Activated CD4-positive, alpha-beta T cell treated with anti-CD3 and anti-CD28 coated beads, Interleukin-2, amount 10 ng/mL, durations not matched to agents 24 days and 14 days (primary cell): ENCODE data around the gene COL26A1. TPM values are rescaled to one million over a fixed set of nuclear protein-coding genes. Genes with fewer than 3 reads are reported as not detected.
"Not testable (repeated sequence)": the region's sequence is repeated elsewhere in the genome, so short reads cannot be mapped to it uniquely, and the experiment has no call there.

Experiments
- DNase-seq: peaks from one replicate; pipeline ENCODE4 v3.0.0; 2022
- H3K27ac Mint-ChIP-seq: one replicate; pipeline ENCODE4 v1.8.0; 2022; ENCODE audit warnings: mild to moderate bottlenecking, mixed read lengths
- H3K27me3 Mint-ChIP-seq: one replicate; pipeline ENCODE4 v1.8.0; 2022; ENCODE audit warnings: mixed read lengths
- H3K36me3 Mint-ChIP-seq: one replicate; pipeline ENCODE4 v1.8.0; 2022; ENCODE audit warnings: low read depth, mild to moderate bottlenecking, mixed read lengths
- H3K4me1 Mint-ChIP-seq: one replicate; pipeline ENCODE4 v1.8.0; 2021; ENCODE audit warnings: mixed read lengths
- H3K4me3 Mint-ChIP-seq: one replicate; pipeline ENCODE4 v1.8.0; 2022; ENCODE audit warnings: mild to moderate bottlenecking, moderate library complexity, mixed read lengths
- H3K9me3 Mint-ChIP-seq: one replicate; pipeline ENCODE4 v1.8.0; 2021; ENCODE audit warnings: mixed read lengths
- intact Hi-C: fragments of 100-400 bp; cut with micrococcal nuclease; formaldehyde crosslinking; loops from one replicate; pipeline ENCODE4 v1.15.1; 2023
- total RNA-seq: library from RNA; stranded (reverse); gene quantifications from 2 replicates; pipeline ENCODE4 v1.2.3, GENCODE V29; 2022

The COL26A1 gene
- total RNA-seq, 1 donor from 2014 or later: not detected

DNA sequence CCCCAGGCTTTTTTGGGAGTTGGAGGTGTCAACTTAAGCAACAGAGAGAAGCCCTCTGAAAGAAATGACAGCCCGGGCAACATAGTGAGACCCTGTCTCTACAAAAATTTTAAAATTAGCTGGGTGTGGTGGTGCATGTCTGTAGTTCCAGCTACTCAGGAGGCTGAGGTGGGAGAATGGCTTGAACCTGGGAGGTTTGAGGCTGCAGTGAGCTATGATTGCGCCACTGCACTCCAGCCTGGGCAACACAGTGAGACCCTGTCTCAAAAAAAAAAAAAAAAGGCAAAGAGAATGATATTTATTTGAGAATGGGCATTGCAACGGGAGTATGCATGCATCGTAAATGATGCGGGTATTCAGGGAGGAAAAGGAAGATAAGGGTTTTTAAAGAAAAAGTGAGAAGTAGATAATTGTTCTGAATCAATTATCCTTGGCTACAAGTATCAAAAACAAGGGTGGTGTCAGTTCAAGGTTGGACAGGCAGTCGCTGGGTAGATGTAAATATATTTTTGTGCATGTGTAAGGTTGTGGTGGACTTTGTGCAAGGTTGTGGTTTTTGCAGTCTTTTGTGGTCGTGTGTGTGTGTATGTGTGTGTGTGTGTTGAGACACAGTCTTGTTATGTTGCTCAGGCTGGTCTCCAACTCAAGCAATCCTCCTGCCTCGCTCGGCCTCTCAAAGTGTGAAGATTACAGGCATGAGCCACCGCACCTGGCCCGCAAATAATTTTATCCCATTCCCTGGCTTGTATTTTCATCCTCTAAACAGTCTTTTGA, 65.6 kb downstream of the COL26A1 start:
- no peaks in the 10 kb centered on the region for H3K36me3 Mint-ChIP-seq
- H3K27ac Mint-ChIP-seq: no peak overlapping the region
- no peaks in the 10 kb centered on the region for H3K9me3 Mint-ChIP-seq
- H3K4me3 Mint-ChIP-seq: no peak overlapping the region
- no peak for DNase-seq
- no peaks in the 10 kb centered on the region for H3K4me1 Mint-ChIP-seq
- peaks cover 7% of the 10 kb centered on the region for H3K27me3 Mint-ChIP-seq
- intact Hi-C loops: no loop called here

DNA sequence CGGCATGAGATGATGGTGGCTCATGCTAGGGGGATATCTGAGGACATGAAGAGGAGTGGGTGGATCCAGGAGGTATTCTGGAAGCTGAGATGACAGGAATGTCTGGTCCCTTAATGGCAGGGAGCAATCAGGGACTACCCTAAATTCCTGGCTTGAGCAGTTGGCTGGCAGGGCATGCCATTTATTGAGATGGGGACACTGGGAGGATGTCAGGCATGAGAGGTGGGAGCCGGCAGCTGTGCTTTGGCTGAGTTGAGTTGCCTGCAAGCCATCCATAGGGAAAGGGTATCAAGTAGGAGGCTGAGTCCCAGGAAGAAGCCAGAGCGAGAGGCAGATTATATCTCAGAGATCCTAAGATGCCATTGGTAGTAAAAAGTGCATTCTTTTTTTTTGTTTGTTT, 69.6 kb downstream of the COL26A1 start:
- Mint-ChIP-seq H3K27me3 (peaks cover 12% of the 10 kb centered on the region), H3K36me3 (no peaks in the 10 kb centered on the region), H3K4me1 (no peaks in the 10 kb centered on the region), H3K9me3 (no peaks in the 10 kb centered on the region), H3K4me3 (no peak overlapping the region), H3K27ac (no peak overlapping the region)
- intact Hi-C loops: no loop called here
- no peak for DNase-seq

GRCh38 chr7:101433688-101434087, 71.0 kb downstream of the COL26A1 start:
- H3K4me1 Mint-ChIP-seq: no peaks in the 10 kb centered on the region
- H3K9me3 Mint-ChIP-seq: no peaks in the 10 kb centered on the region
- DNase-seq: no peak
- no peaks in the 10 kb centered on the region for H3K36me3 Mint-ChIP-seq
- peaks cover 10% of the 10 kb centered on the region for H3K27me3 Mint-ChIP-seq
- no peak overlapping the region for H3K4me3 Mint-ChIP-seq
- intact Hi-C loops: no loop called here
- no peak overlapping the region for H3K27ac Mint-ChIP-seq

DNA sequence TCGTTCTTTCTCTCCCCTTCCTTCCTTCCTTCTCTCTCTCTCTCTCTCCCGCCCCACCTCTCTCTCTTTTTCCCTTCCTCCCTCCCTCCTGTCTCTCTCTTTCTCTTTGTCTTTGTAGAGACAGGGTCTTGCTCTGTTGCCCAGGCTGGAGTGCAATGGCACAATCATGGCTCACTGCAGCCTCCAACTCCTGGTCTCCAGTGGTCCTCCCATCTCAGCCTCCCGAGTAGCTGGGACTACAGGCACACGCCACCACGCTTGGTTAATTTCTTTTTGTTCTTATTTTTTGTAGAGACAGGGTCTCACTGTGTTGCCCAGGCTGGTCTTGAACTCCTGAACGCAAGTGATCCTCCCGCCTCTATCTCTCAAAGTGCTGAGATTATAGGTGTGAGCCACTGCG, 71.5 kb downstream of the COL26A1 start:
- intact Hi-C loops, H3K36me3 Mint-ChIP-seq, H3K9me3 Mint-ChIP-seq, H3K4me3 Mint-ChIP-seq, DNase-seq, H3K27ac Mint-ChIP-seq, H3K4me1 Mint-ChIP-seq: not testable (repeated sequence)
- peaks cover 12% of the 10 kb centered on the region for H3K27me3 Mint-ChIP-seq

DNA sequence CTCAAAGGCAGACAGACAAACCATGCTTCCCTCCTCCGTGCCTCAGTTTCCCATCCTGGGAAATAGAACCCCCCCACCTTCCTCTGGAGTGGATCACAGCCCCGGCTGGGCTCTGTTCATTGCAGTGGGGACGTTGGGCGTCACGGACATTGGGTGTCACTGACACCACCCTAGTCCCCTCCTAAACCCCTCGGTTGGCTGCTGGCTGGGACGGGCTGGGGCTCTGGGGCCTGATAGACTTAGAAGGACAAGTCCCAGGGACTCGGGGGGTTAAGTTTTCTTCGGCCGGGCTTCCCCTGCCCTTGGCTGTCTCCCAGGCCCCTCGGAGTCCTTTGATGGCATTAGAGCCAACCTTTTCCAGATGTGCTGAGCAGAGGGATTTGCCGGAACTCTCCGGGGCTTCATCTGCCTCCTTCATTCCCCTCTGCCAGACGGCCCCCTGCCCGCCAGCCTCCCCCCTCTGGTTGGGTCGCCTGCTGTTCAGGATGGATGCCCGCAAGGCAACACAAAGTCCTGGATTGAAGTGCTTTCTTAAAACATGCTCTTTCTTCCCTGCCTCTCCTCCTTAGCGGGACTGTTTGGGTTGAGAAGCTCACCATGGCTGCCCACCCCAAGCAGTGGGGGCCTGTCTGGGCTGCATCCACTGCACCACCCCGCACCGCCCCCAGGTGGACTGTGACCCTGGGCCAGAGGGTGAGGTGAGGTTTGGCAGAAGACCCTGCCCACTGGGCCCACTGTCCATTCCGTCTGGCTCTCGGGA, 73.0 kb downstream of the COL26A1 start:
- Mint-ChIP-seq H3K27ac (no peak overlapping the region), H3K9me3 (no peaks in the 10 kb centered on the region), H3K4me3 (no peak overlapping the region), H3K4me1 (no peaks in the 10 kb centered on the region), H3K27me3 (peaks cover 10% of the 10 kb centered on the region), H3K36me3 (no peaks in the 10 kb centered on the region)
- no peak for DNase-seq
- intact Hi-C loops: no loop called here

DNA sequence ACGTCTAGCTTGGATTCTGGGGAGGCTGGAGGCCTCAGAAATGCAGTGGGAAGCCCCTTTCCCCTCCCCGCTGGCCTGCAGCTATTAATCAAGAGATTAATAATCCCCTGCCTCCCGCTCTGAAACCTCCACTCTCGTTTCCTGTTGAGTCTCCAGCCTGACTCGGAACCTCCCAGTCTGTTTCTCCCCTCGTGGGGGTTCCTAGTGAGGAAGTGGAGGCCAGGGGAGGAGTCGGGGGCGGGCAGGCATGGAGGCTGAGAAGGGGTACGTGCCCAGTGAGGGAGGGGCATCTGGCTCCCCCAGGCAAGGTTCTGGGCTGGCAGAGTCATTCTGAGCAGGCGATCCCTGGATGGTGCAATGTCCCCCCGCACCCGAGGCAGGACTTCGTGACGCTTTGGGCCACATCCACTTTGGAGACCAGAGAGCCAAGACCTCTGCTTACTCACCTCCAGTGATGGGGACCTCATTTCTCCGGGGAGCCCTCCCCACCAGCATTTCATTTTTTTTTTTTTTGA, 73.6 kb downstream of the COL26A1 start:
- H3K9me3 Mint-ChIP-seq: no peaks in the 10 kb centered on the region
- intact Hi-C loops: no loop called here
- DNase-seq: no peak
- H3K4me3 Mint-ChIP-seq: no peak overlapping the region
- no peak overlapping the region for H3K27ac Mint-ChIP-seq
- peaks cover 10% of the 10 kb centered on the region for H3K27me3 Mint-ChIP-seq
- no peaks in the 10 kb centered on the region for H3K36me3 Mint-ChIP-seq
- no peaks in the 10 kb centered on the region for H3K4me1 Mint-ChIP-seq

DNA sequence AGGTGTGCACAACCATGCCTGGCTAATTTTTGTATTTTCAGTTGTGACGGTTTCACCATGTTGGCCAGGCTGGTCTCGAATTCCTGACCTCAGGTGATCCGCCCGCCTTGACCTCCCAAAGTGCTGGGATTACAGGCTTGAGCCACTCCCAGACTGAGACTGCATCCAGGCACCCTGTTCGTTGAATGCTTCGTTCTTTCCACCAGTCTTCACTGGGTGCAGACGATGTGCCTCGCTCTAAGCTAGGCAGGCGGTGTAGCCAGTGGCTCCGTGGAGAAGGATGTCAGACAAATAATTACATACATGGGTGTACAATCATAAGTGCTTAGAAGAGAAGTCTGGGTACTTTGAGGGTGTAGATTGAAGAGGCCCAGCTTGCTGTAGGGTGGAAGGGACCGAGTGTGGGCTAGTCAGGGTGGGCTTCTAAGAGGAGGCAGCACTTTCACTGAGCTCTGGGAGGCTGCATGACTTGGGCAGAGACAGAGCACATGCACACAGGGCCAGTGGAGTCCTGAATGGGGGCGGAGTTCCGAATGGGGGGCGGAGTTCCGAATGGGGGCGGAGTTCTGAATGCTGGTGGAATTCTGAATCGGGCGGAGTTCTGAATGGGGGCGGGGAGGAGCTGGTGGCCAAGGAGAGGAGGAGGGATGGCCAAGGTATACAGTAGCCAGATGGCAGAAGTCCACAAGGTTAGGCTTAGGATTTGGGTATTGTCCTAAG, 74.3 kb downstream of the COL26A1 start:
- H3K4me3 Mint-ChIP-seq: no peak overlapping the region
- no peaks in the 10 kb centered on the region for H3K36me3 Mint-ChIP-seq
- intact Hi-C loops: no loop called here
- no peaks in the 10 kb centered on the region for H3K4me1 Mint-ChIP-seq
- H3K27ac Mint-ChIP-seq: no peak overlapping the region
- no peaks in the 10 kb centered on the region for H3K9me3 Mint-ChIP-seq
- no peak for DNase-seq
- peaks cover 10% of the 10 kb centered on the region for H3K27me3 Mint-ChIP-seq

GRCh38 chr7:101441890-101442289, 79.2 kb downstream of the COL26A1 start:
- H3K9me3 Mint-ChIP-seq: no peaks in the 10 kb centered on the region
- intact Hi-C loops: no loop called here
- no peaks in the 10 kb centered on the region for H3K36me3 Mint-ChIP-seq
- H3K4me1 Mint-ChIP-seq: peaks cover 6% of the 10 kb centered on the region
- H3K4me3 Mint-ChIP-seq: no peak overlapping the region
- H3K27ac Mint-ChIP-seq: no peak overlapping the region
- H3K27me3 Mint-ChIP-seq: peaks cover 6% of the 10 kb centered on the region
- no peak for DNase-seq

DNA sequence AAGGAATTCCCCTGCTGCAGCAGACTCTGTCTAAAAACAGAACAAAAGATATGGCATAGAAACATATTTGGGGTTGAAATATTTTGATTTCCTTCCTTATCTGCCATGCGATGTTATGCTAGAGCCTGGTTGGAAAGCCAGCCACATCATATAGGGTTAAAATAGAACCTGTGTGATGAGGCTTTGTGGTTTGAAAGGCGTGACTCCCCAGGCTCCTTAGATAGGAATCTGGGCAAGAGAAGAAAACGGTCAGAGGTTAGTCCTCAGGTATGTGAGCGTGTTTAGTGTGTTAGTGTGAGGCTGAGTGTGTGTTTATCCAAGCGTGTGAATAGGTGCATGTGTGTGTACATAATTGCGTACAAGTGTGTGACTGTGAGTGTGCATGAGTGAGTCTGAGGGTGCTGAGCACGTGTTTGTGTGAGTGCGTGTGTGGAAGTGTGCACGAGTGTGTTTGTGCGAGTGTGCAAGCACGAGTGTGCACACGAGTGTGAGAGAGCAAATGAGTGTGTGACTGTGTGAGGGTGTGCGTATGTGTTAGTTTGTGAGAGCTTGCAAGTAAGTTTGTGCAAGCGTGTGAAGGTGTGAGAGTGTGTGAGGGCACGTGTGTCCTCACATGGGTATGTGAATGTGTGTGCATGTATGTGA, 79.9 kb downstream of the COL26A1 start:
- no peak overlapping the region for H3K4me3 Mint-ChIP-seq
- intact Hi-C loops: no loop called here

DNA sequence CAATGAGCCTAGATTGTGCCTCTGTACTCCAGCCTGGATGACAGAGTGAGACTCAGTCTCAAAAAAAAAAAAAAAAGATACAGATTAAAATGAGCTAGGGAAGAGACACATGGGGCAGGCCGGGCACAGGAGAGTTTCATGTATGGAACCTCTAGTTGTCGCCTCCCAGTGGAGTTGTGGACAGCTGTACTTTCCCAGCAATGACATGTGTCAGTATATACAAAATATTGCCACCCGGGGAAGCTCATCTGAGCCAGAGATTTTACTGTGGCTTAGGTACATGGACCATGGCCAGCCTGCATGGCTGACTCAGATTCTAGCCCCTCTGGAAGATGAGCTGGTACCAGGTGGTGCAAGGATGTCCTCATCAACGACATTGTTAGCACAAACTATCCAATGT, 87.4 kb downstream of the COL26A1 start:
- no peaks in the 10 kb centered on the region for H3K4me1 Mint-ChIP-seq
- no peaks in the 10 kb centered on the region for H3K9me3 Mint-ChIP-seq
- no peaks in the 10 kb centered on the region for H3K36me3 Mint-ChIP-seq
- intact Hi-C loops: no loop called here
- H3K4me3 Mint-ChIP-seq: no peak overlapping the region
- no peak overlapping the region for H3K27ac Mint-ChIP-seq
- DNase-seq: no peak
- no peaks in the 10 kb centered on the region for H3K27me3 Mint-ChIP-seq

More for the DNA sequence above, 79.9 kb downstream of the COL26A1 start:
- Mint-ChIP-seq H3K36me3 (no peaks in the 10 kb centered on the region), H3K9me3 (no peaks in the 10 kb centered on the region), H3K4me1 (peaks cover 6% of the 10 kb centered on the region), H3K27ac (no peak overlapping the region), H3K27me3 (peaks cover 6% of the 10 kb centered on the region)
- no peak for DNase-seq

- DNase-seq: no peak
- H3K4me1 Mint-ChIP-seq: no peaks in the 10 kb centered on the region
- no peak overlapping the region for H3K4me3 Mint-ChIP-seq
- no peak overlapping the region for H3K27ac Mint-ChIP-seq
- intact Hi-C loops: no loop called here
- no peaks in the 10 kb centered on the region for H3K27me3 Mint-ChIP-seq
- H3K9me3 Mint-ChIP-seq: no peaks in the 10 kb centered on the region
- no peaks in the 10 kb centered on the region for H3K36me3 Mint-ChIP-seq
Measured at GRCh38 chr7:101453617-101454016, 90.9 kb downstream of the COL26A1 start.

DNA sequence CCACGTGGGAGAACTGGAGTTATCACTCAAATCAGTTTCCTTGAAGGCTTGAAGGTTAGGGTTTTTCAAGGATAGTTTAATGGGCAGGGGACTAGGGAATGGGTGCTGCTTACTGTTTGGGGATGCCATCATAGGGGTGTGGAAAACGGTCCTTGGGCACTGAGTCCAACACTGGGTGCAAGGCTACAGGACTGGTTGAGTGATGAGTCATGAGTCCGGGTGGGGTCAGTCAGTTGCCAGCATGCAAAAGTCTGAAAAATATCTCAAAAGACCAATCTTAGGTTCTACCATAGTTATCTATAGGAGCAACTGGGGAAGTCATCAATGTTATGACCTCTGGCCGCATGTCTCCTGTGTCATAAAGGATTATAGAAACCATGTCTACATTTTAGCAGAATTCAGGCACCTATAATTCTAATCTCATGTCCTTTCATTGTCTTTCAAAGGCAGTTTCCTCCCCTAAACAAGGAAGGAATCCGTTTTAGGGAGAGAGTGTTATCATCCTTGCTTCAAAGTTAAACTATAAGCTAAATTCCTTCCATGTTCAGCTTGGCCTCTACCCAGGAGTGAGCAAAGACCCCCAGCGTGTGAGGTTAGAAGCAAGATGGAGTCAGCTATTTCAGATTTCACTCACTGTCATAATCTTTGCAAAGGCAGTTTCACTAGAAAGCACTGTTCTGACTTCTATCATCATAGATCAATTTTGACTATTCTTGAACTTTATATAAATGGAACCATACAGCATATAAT, 94.5 kb downstream of the COL26A1 start:
- H3K9me3 Mint-ChIP-seq: no peaks in the 10 kb centered on the region
- DNase-seq: no peak
- no peaks in the 10 kb centered on the region for H3K27me3 Mint-ChIP-seq
- no peaks in the 10 kb centered on the region for H3K36me3 Mint-ChIP-seq
- H3K4me1 Mint-ChIP-seq: no peaks in the 10 kb centered on the region
- H3K27ac Mint-ChIP-seq: no peak overlapping the region
- H3K4me3 Mint-ChIP-seq: no peak overlapping the region
- intact Hi-C loops: no loop called here

GRCh38 chr7:101465131-101465530, 102.5 kb downstream of the COL26A1 start:
- intact Hi-C loops: no loop called here
- Mint-ChIP-seq H3K4me3 (peak overlapping the region; percentile 39), H3K27me3 (no peaks in the 10 kb centered on the region), H3K4me1 (peaks cover 13% of the 10 kb centered on the region), H3K36me3 (no peaks in the 10 kb centered on the region), H3K9me3 (no peaks in the 10 kb centered on the region), H3K27ac (peak overlapping the region; percentile 72)
- DNase-seq: no peak
